Kidney (tissue), 14 donors: ENCODE results near the gene DLG2. TPM values are rescaled to one million over a fixed set of nuclear protein-coding genes. Genes with fewer than 3 reads are reported as not detected.

Source experiments
- DNase-seq, 5 donors: peaks; one replicate each; pipeline ENCODE4 v3.0.0-alpha.2; 2013 to 2020
- FAIRE-seq: peaks from 2 replicates; lab custom pipeline; 2012; peaks lifted over from hg19 to GRCh38; lab: Jason Lieb, UNC
- H3K27ac ChIP-seq, 2 donors: one replicate each; pipeline ENCODE4 v1.7.0; 2013; ENCODE audit warnings: low read depth in 2 of 2, low read length in 2 of 2, inconsistent platforms in 1 of 2
- H3K27me3 ChIP-seq: one replicate; pipeline ENCODE4 v1.7.1; 2013; ENCODE audit warnings: low read length, inconsistent platforms; ENCODE audit not compliant: control insufficient read depth, insufficient read depth
- H3K36me3 ChIP-seq, 3 donors: one replicate each; pipeline versions ENCODE4 v1.7.0 to v1.7.1; 2013; ENCODE audit warnings: low read length in 3 of 3, control low read depth in 1 of 3, inconsistent platforms in 1 of 3; ENCODE audit not compliant: insufficient read depth in 3 of 3, control insufficient read depth in 2 of 3
- H3K4me1 ChIP-seq, 3 donors: one replicate each; pipeline versions ENCODE4 v1.7.0 to v1.7.1; 2013; ENCODE audit warnings: low read length in 3 of 3, inconsistent platforms in 1 of 3, low read depth in 1 of 3; ENCODE audit not compliant: control insufficient read depth in 2 of 3, insufficient read depth in 2 of 3
- H3K4me3 ChIP-seq, 3 donors: one replicate each; pipeline versions ENCODE4 v1.7.0 to v1.8.1; 2013; ENCODE audit warnings: low read length in 3 of 3, control low read depth in 1 of 3, inconsistent platforms in 1 of 3
- H3K9ac ChIP-seq, 3 donors: one replicate each; pipeline versions ENCODE4 v1.7.0 to v1.7.1; 2013; ENCODE audit warnings: low read length in 3 of 3, control low read depth in 1 of 3, inconsistent platforms in 1 of 3
- H3K9me3 ChIP-seq, 3 donors: one replicate each; pipeline versions ENCODE4 v1.7.0 to v1.7.1; 2013; ENCODE audit warnings: low read length in 3 of 3, control low read depth in 1 of 3, inconsistent platforms in 1 of 3; ENCODE audit not compliant: control insufficient read depth in 2 of 3, insufficient read depth in 1 of 3
- intact Hi-C: fragments of 100-400 bp; cut with DNase I; formaldehyde crosslinking; loops from one replicate; pipeline ENCODE4 v1.11.1; 2022
- polyA plus RNA-seq: library from polyadenylated mRNA; stranded (reverse); fragments of 350-450 nt; fragmentation: Illumina TruSeq; extraction: RNeasy Lipid Tissue Mini Kit (QIAGEN cat#74804); gene quantifications from one replicate; pipeline ENCODE4 v1.2.3, GENCODE V29; 2014; ENCODE audit warnings: low read depth, low replicate concordance; ENCODE audit not compliant: insufficient read depth
- total RNA-seq: library from RNA; stranded (reverse); fragmentation: NEBNext Ultra II Directional; extraction: Animal tissue kit (Norgen Biotek cat#: 25700); gene quantifications from one replicate; pipeline ENCODE4 v1.2.1, GENCODE V29; 2021
- TF ChIP-seq, protein P1 (sequence below): IDR thresholded peaks from 3 replicates; pipeline ENCODE4 v1.5.1; 2012; ENCODE audit warnings: mild to moderate bottlenecking, moderate library complexity, borderline replicate concordance; ENCODE audit not compliant: insufficient read depth; ENCODE audit errors: extremely low read depth
- donor health status: control.
- donor health status: control.
- donor health status: control.
- donor health status: control.
- donor health status: control.
- donor health status: DM: yes; HTN: yes; CAD: no.
- donor health status: Normal renal cell carcinoma (clear cell type).

DLG2 gene
- total and polyA plus RNA-seq, 2 donors from 2014 or later = 2.9 to 7.2 TPM

- Histone ChIP-seq H3K9ac (no peak overlapping the region), H3K9me3 (no peaks in the 10 kb centered on the region), H3K4me1 (no peaks in the 10 kb centered on the region), H3K36me3 (no peaks in the 10 kb centered on the region), H3K27me3 (no peaks in the 10 kb centered on the region), H3K4me3 (no peak overlapping the region), H3K27ac (no peak overlapping the region)
- DNase-seq = no peak
- intact Hi-C loops = no loop called here
- FAIRE-seq = no peak
- TF ChIP-seq, protein P1, sequence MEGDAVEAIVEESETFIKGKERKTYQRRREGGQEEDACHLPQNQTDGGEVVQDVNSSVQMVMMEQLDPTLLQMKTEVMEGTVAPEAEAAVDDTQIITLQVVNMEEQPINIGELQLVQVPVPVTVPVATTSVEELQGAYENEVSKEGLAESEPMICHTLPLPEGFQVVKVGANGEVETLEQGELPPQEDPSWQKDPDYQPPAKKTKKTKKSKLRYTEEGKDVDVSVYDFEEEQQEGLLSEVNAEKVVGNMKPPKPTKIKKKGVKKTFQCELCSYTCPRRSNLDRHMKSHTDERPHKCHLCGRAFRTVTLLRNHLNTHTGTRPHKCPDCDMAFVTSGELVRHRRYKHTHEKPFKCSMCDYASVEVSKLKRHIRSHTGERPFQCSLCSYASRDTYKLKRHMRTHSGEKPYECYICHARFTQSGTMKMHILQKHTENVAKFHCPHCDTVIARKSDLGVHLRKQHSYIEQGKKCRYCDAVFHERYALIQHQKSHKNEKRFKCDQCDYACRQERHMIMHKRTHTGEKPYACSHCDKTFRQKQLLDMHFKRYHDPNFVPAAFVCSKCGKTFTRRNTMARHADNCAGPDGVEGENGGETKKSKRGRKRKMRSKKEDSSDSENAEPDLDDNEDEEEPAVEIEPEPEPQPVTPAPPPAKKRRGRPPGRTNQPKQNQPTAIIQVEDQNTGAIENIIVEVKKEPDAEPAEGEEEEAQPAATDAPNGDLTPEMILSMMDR = no peak
These were observed 232.9 kb downstream of the DLG2 start for GRCh38 chr11:85394283-85394682.

DNA sequence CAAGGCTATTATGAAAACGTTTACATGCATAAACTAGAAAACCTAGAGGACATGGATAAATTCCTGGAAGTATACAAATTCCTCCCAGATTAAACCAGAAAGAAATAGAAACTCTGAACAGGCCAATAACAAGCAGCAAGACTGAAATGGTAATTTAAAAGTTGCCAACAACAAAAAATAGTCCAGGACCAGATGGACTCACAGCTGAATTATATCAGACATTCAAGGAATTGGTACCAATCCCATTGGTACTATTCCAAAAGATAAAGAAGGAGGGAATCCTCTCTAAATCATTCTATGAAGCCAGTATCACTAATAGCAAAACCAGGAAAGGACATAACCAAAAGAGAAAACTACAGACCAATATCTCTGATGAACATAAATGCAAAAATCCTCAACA, 236.0 kb downstream of the DLG2 start:
- TF ChIP-seq, protein P1 = no peak
- FAIRE-seq = no peak
- Histone ChIP-seq H3K4me3 (no peak overlapping the region), H3K27ac (no peak overlapping the region), H3K27me3 (no peaks in the 10 kb centered on the region), H3K36me3 (no peaks in the 10 kb centered on the region), H3K4me1 (no peaks in the 10 kb centered on the region), H3K9ac (no peak overlapping the region), H3K9me3 (no peaks in the 10 kb centered on the region)
- DNase-seq = no peak
- intact Hi-C loops = no loop called here

DNA sequence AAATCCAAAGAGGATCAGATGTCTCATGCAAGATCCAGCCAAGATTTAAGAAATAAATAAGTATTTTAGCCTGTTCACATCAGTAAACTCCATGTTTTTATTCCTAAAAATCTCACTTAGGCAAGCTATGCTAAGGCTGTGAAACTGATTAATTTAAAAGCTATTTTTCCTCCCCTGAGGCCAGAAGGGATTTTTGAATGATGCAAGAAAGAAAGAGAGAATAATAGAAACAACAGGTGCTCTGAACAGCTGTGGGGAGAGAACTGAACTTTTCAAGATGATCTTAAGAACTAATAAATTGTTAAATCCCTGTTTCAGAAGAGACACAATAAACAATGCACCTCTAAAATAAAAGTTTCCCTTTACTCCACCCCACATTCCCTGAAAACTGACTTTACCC, 241.6 kb downstream of the DLG2 start:
- intact Hi-C loops = no loop called here
- Histone ChIP-seq H3K4me3 (no peak overlapping the region), H3K36me3 (no peaks in the 10 kb centered on the region), H3K27ac (no peak overlapping the region), H3K9ac (no peak overlapping the region), H3K9me3 (peaks cover 0 to 9% (median 4%) of the 10 kb centered on the region in 3 donors), H3K27me3 (no peaks in the 10 kb centered on the region), H3K4me1 (no peaks in the 10 kb centered on the region)
- DNase-seq (no peak), FAIRE-seq (no peak)
- TF ChIP-seq, protein P1 = no peak

GRCh38 chr11:85385111-85385510, 242.0 kb downstream of the DLG2 start:
- H3K27me3 ChIP-seq = no peaks in the 10 kb centered on the region
- TF ChIP-seq, protein P1 = no peak
- DNase-seq = no peak
- intact Hi-C loops = no loop called here
- FAIRE-seq = no peak
- H3K9ac ChIP-seq = no peak overlapping the region
- H3K4me3 ChIP-seq = no peak overlapping the region
- H3K9me3 ChIP-seq = peaks cover 0 to 9% (median 4%) of the 10 kb centered on the region in 3 donors
- H3K27ac ChIP-seq = no peak overlapping the region
- H3K36me3 ChIP-seq = no peaks in the 10 kb centered on the region
- H3K4me1 ChIP-seq = no peaks in the 10 kb centered on the region
